Hippocampal formation (tissue), 2 donors: Measurements from ENCODE around the gene COL4A2.
"Not testable (repeated sequence)": the region's sequence is repeated elsewhere in the genome, so short reads cannot be mapped to it uniquely, and the experiment has no call there.

Experiments used
- DNase-seq, 2 donors: peaks; one replicate each; lab custom pipeline; 2025; lab: John Stamatoyannopoulos, UW

Gene COL4A2

DNA sequence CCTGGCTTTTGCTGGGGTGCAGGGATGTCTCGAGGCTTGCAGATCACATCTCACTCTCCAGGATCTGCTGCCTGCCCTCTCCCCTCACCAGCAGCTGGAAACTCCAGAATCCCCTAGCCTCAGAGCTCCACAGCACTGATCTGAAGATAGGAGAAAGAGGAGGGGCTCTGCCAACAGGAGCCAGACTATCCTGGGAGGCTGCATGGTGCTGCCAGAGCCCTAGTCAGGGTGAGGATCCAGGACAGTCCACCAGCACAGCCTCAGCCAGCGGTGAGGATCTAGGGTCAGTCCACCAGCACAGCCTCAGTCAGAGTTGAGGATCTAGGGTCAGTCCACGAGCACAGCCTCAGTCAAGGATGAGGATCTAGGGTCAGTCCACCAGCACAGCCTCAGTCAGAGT lies 189.2 kb downstream of the COL4A2 start:
- no peak for DNase-seq

GRCh38 chr13:110497003-110497402 lies 189.9 kb downstream of the COL4A2 start:
- DNase-seq: no peak

- DNase-seq: not testable (repeated sequence)
These were observed 190.8 kb downstream of the COL4A2 start for GRCh38 chr13:110497896-110498295.

- no peak for DNase-seq
These were observed 191.2 kb downstream of the COL4A2 start for GRCh38 chr13:110498327-110498726.

- no peak for DNase-seq
These were observed 191.7 kb downstream of the COL4A2 start for GRCh38 chr13:110498765-110499164.

- no peak for DNase-seq
These were observed 192.7 kb downstream of the COL4A2 start for GRCh38 chr13:110499621-110500281.

- DNase-seq: no peak
These were observed 193.3 kb downstream of the COL4A2 start for GRCh38 chr13:110500341-110500740.

GRCh38 chr13:110501188-110501587 lies 194.1 kb downstream of the COL4A2 start:
- no peak for DNase-seq

DNA sequence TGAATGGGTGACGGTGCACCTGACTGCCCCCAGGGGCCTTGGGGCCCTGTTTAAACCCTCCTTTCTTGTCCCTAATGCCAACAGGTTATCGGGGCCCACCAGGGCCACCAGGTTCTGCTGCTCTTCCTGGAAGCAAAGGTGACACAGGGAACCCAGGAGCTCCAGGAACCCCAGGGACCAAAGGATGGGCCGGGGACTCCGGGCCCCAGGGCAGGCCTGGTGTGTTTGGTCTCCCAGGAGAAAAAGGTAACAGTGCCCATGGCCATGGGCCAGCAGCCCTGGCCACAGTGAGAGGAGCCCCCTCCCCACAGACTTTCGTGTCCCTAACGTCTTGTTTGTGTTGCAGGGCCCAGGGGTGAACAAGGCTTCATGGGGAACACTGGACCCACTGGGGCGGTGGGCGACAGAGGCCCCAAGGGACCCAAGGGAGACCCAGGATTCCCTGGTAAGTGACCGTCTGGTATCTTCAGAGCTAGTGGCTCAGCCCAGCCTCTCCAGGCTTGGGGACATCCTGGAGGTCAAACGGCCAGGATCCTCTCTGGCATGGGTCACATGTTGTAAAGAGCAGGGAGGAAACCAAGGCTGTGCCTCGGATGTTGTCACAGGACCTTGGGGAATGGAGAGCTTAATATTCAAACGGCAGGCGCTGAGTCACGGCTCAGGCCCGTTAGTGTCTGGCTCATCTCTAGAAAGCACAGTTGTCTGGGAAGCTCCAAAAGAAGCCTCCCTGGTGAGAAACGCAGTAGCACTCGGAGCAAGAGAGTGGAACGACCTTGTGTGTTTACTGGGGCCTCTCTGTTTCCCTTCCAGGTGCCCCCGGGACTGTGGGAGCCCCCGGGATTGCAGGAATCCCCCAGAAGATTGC lies 196.2 kb downstream of the COL4A2 start:
- DNase-seq: no peak

GRCh38 chr13:110503979-110504499 lies 197.0 kb downstream of the COL4A2 start:
- no peak for DNase-seq

- DNase-seq: no peak
These were observed 198.5 kb downstream of the COL4A2 start for GRCh38 chr13:110505594-110505993.

DNA sequence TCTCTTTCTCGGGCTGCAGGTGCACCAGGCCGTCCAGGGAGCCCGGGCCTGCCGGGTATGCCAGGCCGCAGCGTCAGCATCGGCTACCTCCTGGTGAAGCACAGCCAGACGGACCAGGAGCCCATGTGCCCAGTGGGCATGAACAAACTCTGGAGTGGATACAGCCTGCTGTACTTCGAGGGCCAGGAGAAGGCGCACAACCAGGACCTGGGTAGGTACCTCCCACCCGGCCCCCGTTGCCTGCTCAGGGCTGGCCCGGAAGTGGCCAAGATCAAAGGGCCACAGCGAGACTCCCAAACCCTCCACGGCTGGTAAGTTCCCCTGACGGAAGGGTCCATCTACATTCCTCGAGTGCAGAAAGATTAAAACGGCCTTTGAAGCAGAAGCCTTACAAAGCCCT lies 199.3 kb downstream of the COL4A2 start:
- no peak for DNase-seq

DNA sequence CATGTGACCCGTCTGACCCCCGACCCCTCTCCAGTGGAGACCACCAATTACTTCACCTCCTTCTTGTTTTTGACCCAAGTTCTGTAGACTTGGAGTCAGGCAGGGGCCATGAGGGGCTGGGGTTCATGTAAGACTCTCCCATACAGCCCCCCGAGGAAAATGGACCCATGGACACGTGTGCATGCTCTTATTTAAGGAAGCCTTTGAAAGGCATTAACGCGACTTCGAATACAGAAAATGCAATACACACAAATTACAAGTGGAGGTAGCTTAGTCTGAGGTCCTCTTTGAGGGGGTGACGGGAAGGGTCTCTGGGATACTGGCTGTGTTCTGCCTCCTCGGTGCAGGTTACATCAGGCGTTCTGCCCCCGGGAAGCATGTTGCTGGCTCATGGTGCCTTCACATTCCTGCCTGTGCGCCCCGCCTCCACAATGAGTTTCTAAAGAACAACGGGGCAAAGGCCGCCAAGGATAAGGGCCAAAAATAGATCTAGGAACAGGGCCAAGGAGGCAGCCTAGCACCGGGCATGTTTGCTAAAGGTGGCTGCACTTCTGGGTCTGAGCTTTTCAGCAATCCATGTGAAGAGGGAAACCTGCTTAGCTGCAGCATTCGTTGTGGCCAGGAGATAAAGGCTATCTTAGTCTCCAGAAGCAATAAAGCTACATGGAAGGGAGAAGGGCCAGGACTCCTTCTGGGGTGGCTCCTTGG lies 199.9 kb downstream of the COL4A2 start:
- no peak for DNase-seq

GRCh38 chr13:110507678-110508381 lies 200.7 kb downstream of the COL4A2 start:
- no peak for DNase-seq

- DNase-seq: no peak
These were observed 202.4 kb downstream of the COL4A2 start for GRCh38 chr13:110509478-110509926.

DNA sequence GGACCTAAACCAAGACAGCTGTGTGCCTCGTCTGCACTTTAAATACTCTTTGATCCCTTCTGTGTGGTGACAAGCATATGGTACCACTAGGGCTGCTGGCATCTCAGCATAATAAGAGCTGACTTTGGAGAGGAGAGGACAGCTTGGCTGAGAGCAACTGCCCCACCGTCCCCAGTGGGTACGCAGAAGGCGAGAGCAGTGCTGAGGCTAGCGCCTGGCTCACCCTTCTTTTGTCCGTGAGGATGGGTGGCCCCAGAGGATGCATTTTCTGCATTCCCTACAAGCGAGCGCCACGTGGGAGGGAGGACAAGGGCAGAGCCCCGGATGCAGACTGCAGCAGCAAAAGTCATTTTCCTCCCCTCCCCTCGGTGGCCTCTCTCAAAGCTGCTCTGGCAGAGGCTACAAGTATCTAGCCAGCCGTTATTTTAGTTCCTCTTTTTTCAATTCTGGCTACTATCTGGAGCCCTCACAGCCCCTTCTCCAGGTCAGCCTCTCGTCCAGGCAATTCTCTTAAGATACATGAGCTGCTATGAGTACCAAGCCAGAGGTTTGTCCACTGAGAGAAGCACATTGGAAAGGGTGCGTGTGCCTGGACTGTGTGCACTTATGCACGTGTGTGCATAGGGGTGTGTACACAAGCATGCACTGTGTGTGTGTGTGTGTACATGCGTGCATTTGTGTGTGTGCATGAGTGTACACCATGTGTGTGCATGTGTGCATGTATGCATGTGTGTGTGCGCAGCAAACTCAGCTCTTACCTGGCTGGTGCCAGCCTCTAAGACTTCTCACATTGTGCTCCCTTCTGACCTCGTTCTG lies 203.1 kb downstream of the COL4A2 start:
- no peak for DNase-seq

DNA sequence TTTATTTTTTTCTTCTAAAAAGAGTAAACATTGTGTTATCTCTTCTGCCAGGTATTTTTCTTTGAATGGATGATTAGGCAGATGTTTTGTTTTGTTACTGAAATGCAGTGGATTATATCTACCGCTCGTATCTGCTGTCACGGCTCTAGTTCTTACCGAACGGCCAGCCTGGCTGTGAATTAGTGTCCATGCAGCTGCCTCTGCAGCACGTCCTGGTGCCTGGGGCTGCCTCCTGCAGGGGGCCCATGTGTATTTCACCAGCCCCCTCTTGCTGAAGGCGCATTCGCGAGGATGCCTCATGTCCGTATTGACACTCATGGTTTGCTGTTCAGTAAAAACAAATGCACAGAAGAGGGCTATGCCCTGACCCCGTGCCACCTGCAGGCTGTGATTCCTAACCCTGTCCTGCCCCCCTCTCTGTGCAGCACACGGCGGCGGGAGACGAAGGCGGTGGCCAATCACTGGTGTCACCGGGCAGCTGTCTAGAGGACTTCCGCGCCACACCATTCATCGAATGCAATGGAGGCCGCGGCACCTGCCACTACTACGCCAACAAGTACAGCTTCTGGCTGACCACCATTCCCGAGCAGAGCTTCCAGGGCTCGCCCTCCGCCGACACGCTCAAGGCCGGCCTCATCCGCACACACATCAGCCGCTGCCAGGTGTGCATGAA lies 204.6 kb downstream of the COL4A2 start:
- DNase-seq: no peak

DNA sequence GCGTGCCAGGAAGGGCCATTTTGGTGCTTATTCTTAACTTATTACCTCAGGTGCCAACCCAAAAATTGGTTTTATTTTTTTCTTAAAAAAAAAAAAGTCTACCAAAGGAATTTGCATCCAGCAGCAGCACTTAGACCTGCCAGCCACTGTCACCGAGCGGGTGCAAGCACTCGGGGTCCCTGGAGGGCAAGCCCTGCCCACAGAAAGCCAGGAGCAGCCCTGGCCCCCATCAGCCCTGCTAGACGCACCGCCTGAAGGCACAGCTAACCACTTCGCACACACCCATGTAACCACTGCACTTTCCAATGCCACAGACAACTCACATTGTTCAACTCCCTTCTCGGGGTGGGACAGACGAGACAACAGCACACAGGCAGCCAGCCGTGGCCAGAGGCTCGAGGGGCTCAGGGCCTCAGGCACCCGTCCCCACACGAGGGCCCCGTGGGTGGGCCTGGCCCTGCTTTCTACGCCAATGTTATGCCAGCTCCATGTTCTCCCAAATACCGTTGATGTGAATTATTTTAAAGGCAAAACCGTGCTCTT lies 205.2 kb downstream of the COL4A2 start:
- no peak for DNase-seq

- no peak for DNase-seq
These were observed 209.4 kb downstream of the COL4A2 start for GRCh38 chr13:110516500-110516899.
